OCI-LY7 (cell line): ENCODE measurements around the gene SCPEP1. TPM values are rescaled to one million over a fixed set of nuclear protein-coding genes. Genes with fewer than 3 reads are reported as not detected.

Experiments used
- BruUV-seq: library from RNA; stranded (reverse); fragments of 400-500 nt; replicated peaks from 2 replicates; lab custom pipeline; 2021; lab: Mats Ljungman, UMichigan
- CTCF ChIA-PET: fragments of 300-600 bp; sonication (Branson Sonifier 250); formaldehyde crosslinking; loops from one replicate; lab custom pipeline; 2022; ENCODE audit warnings: antibody characterized with exemption; ENCODE audit not compliant: unreplicated experiment; lab: Charles Lee
- POLR2A ChIA-PET: fragments of 300-600 bp; sonication (Branson Sonifier 250); formaldehyde crosslinking; loops from one replicate; lab custom pipeline; 2022; ENCODE audit warnings: antibody characterized with exemption; lab: Charles Lee
- DNase-seq: peaks from one replicate; pipeline ENCODE4 v3.0.0-alpha.2; 2015; ENCODE audit warnings: low spot score
- H2AFZ ChIP-seq: fragments of 200-600 bp; sonication (generic), shearing (Covaris generic); 2 replicates; pipeline ENCODE4 v1.6.1; 2014; ENCODE audit warnings: mild to moderate bottlenecking, antibody characterized with exemption, low read length, moderate library complexity
- H3K27ac ChIP-seq: fragments of 200-600 bp; sonication (generic); 2 replicates; pipeline ENCODE4 v1.5.1; 2014; ENCODE audit warnings: mixed run types, low read depth, mild to moderate bottlenecking, moderate library complexity, low read length, inconsistent platforms; ENCODE audit not compliant: poor library complexity, severe bottlenecking
- H3K36me3 ChIP-seq: fragments of 200-600 bp; sonication (generic); 2 replicates; pipeline ENCODE4 v1.6.1; 2014; ENCODE audit warnings: mild to moderate bottlenecking, antibody characterized with exemption, low read length, moderate library complexity, mixed read lengths; ENCODE audit not compliant: insufficient read depth
- H3K4me1 ChIP-seq: fragments of 200-600 bp; sonication (generic); 2 replicates; pipeline ENCODE4 v1.5.1; 2014; ENCODE audit warnings: mild to moderate bottlenecking, low read length; ENCODE audit not compliant: insufficient read depth, poor library complexity, severe bottlenecking
- H3K4me2 ChIP-seq: fragments of 200-600 bp; sonication (generic); 2 replicates; pipeline ENCODE4 v1.6.1; 2014; ENCODE audit warnings: mild to moderate bottlenecking, low read length
- H3K4me3 ChIP-seq: fragments of 200-600 bp; sonication (generic); 2 replicates; pipeline ENCODE4 v1.5.1; 2014; ENCODE audit warnings: mild to moderate bottlenecking, low read depth, low read length; ENCODE audit not compliant: poor library complexity, severe bottlenecking
- H3K79me2 ChIP-seq: fragments of 200-600 bp; sonication (generic); 2 replicates; pipeline ENCODE4 v1.6.1; 2016; ENCODE audit warnings: low read depth, mild to moderate bottlenecking, low read length, moderate library complexity, mixed read lengths; ENCODE audit not compliant: insufficient read depth
- H3K9me2 ChIP-seq: fragments of 200-600 bp; sonication (generic); 2 replicates; pipeline ENCODE4 v1.6.1; 2016; ENCODE audit warnings: mild to moderate bottlenecking, low read length, mixed read lengths; ENCODE audit not compliant: insufficient read depth
- H3K9me3 ChIP-seq: fragments of 200-600 bp; sonication (generic); 2 replicates; pipeline ENCODE4 v1.6.1; 2014; ENCODE audit warnings: mild to moderate bottlenecking, mixed run types, low read length, mixed read lengths
- H4K20me1 ChIP-seq: fragments of 200-600 bp; sonication (generic); 2 replicates; pipeline ENCODE4 v1.6.1; 2014; ENCODE audit warnings: mild to moderate bottlenecking, antibody characterized with exemption, low read length, moderate library complexity, mixed read lengths; ENCODE audit not compliant: insufficient read depth
- EZH2phosphoT487 ChIP-seq: fragments of 200-600 bp; sonication (generic); IDR thresholded peaks from 2 replicates; pipeline ENCODE4 v1.6.1; 2018; ENCODE audit warnings: low read depth, borderline replicate concordance, mild to moderate bottlenecking, mixed run types, antibody characterized with exemption, low read length, moderate library complexity, mixed read lengths
- intact Hi-C: fragments of 100-400 bp; cut with micrococcal nuclease; formaldehyde crosslinking; loops from one replicate; pipeline ENCODE4 v1.10.0; 2022; ENCODE audit not compliant: unreplicated experiment
- total RNA-seq, 2 experiments: library from RNA; depleted of rRNA in 1 of 2; stranded (reverse); fragments of >200 nt in 1 of 2; shearing (Covaris generic) in 1 of 2; gene quantifications; 2 replicates each; pipeline ENCODE4 v1.2.3, GENCODE V29; 2014 to 2022
- TF ChIP-seq, protein P1 (sequence below): fragments of 200-600 bp; sonication (generic); conservative IDR thresholded peaks from 2 replicates; pipeline ENCODE4 v1.5.1; 2014; ENCODE audit warnings: mild to moderate bottlenecking, antibody characterized with exemption, low read length, moderate library complexity, mixed read lengths

The SCPEP1 gene
- total RNA-seq, 2 experiments from 2014 or later, result 43.0 to 48.2 TPM

GRCh38 chr17:57045868-57046704, 68.2 kb downstream of the SCPEP1 start:
- no peaks in the 10 kb centered on the region for H4K20me1 ChIP-seq
- no peaks in the 10 kb centered on the region for H3K36me3 ChIP-seq
- no peaks in the 10 kb centered on the region for H3K79me2 ChIP-seq
- no peak for DNase-seq
- ChIA-PET POLR2A (no interaction called here), CTCF (no interaction called here)
- no peak overlapping the region for H3K4me3 ChIP-seq
- BruUV-seq, result no TSS peak
- H3K9me3 ChIP-seq, result no peaks in the 10 kb centered on the region
- TF ChIP-seq, protein P1, sequence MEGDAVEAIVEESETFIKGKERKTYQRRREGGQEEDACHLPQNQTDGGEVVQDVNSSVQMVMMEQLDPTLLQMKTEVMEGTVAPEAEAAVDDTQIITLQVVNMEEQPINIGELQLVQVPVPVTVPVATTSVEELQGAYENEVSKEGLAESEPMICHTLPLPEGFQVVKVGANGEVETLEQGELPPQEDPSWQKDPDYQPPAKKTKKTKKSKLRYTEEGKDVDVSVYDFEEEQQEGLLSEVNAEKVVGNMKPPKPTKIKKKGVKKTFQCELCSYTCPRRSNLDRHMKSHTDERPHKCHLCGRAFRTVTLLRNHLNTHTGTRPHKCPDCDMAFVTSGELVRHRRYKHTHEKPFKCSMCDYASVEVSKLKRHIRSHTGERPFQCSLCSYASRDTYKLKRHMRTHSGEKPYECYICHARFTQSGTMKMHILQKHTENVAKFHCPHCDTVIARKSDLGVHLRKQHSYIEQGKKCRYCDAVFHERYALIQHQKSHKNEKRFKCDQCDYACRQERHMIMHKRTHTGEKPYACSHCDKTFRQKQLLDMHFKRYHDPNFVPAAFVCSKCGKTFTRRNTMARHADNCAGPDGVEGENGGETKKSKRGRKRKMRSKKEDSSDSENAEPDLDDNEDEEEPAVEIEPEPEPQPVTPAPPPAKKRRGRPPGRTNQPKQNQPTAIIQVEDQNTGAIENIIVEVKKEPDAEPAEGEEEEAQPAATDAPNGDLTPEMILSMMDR, result no peak
- no peak for TF ChIP-seq EZH2phosphoT487
- H3K27ac ChIP-seq, result no peak overlapping the region
- H3K9me2 ChIP-seq, result no peaks in the 10 kb centered on the region
- peaks cover 8% of the 10 kb centered on the region for H3K4me1 ChIP-seq
- intact Hi-C loops, result no loop called here
- no peak overlapping the region for H2AFZ ChIP-seq
- H3K4me2 ChIP-seq, result no peak overlapping the region

- Histone ChIP-seq H3K4me3 (no peak overlapping the region), H3K4me1 (peaks cover 8% of the 10 kb centered on the region), H3K36me3 (no peaks in the 10 kb centered on the region), H3K4me2 (no peak overlapping the region), H3K9me3 (no peaks in the 10 kb centered on the region), H2AFZ (no peak overlapping the region), H3K9me2 (no peaks in the 10 kb centered on the region), H4K20me1 (no peaks in the 10 kb centered on the region), H3K27ac (no peak overlapping the region), H3K79me2 (no peaks in the 10 kb centered on the region)
- no peak for DNase-seq
- no peak for TF ChIP-seq EZH2phosphoT487
- TF ChIP-seq, protein P1, result no peak
- BruUV-seq, result no TSS peak
- intact Hi-C loops, result no loop called here
- ChIA-PET CTCF (no interaction called here), POLR2A (interaction anchor here (0.6 kb wide), 2 partner anchors 1051 to 1238 kb away, joined by 3 to 5 read pairs; no protein-coding TSS in a partner anchor)
These were observed 68.8 kb downstream of the SCPEP1 start for GRCh38 chr17:57046749-57047148.

- Histone ChIP-seq H3K4me2 (no peak overlapping the region), H3K36me3 (no peaks in the 10 kb centered on the region), H3K4me3 (no peak overlapping the region), H4K20me1 (no peaks in the 10 kb centered on the region), H3K4me1 (peaks cover 8% of the 10 kb centered on the region), H3K9me3 (no peaks in the 10 kb centered on the region), H3K9me2 (no peaks in the 10 kb centered on the region), H3K27ac (no peak overlapping the region), H2AFZ (no peak overlapping the region), H3K79me2 (no peaks in the 10 kb centered on the region)
- ChIA-PET CTCF (no interaction called here), POLR2A (interaction anchor here (0.6 kb wide), 1 partner anchor 27 kb away, joined by 3 read pairs; no protein-coding TSS in a partner anchor)
- DNase-seq, result no peak
- TF ChIP-seq, protein P1, result no peak
- TF ChIP-seq EZH2phosphoT487, result no peak
- no TSS peak for BruUV-seq
- intact Hi-C loops, result no loop called here
These were observed 70.2 kb downstream of the SCPEP1 start for GRCh38 chr17:57048096-57048495.
